BE2C (cell line): ENCODE data around the gene PARD3B.

Source experiments
- DNase-seq: peaks from one replicate; pipeline ENCODE4 v3.0.0-alpha.2; 2020
- H3K27me3 ChIP-seq: fragments of 250-450 bp; sonication (Bioruptor Pico); 2 replicates; pipeline ENCODE4 v1.5.1; 2020; ENCODE audit warnings: mild to moderate bottlenecking
- H3K36me3 ChIP-seq: fragments of 250-450 bp; sonication (Bioruptor Pico); 2 replicates; pipeline ENCODE4 v1.5.1; 2020; ENCODE audit warnings: mild to moderate bottlenecking
- H3K4me1 ChIP-seq: fragments of 250-450 bp; sonication (Bioruptor Pico); 2 replicates; pipeline ENCODE4 v1.5.1; 2020
- H3K4me3 ChIP-seq: 2 replicates; pipeline ENCODE4 v1.5.1; 2011; ENCODE audit warnings: low read depth, low read length
- H3K9me3 ChIP-seq: fragments of 250-450 bp; sonication (Bioruptor Pico); 2 replicates; pipeline ENCODE4 v1.5.1; 2020
- CTCF ChIP-seq: IDR thresholded peaks from 2 replicates; pipeline ENCODE4 v1.5.1; 2012; ENCODE audit warnings: mild to moderate bottlenecking, low read depth, low read length

The PARD3B gene

GRCh38 chr2:205297846-205298245 is 752.6 kb downstream of the PARD3B start:
- no peak overlapping the region for H3K4me3 ChIP-seq
- no peaks in the 10 kb centered on the region for H3K27me3 ChIP-seq
- no peak for TF ChIP-seq CTCF
- no peaks in the 10 kb centered on the region for H3K36me3 ChIP-seq
- H3K4me1 ChIP-seq, result peaks cover 3% of the 10 kb centered on the region; the same call in 1 of the 2 replicates
- no peak for DNase-seq
- H3K9me3 ChIP-seq, result no peaks in the 10 kb centered on the region

GRCh38 chr2:205311201-205311600 is 765.9 kb downstream of the PARD3B start:
- no peak for DNase-seq
- Histone ChIP-seq H3K9me3 (no peaks in the 10 kb centered on the region), H3K4me1 (peaks cover 20% of the 10 kb centered on the region), H3K27me3 (no peaks in the 10 kb centered on the region), H3K4me3 (no peak overlapping the region), H3K36me3 (no peaks in the 10 kb centered on the region)
- TF ChIP-seq CTCF, result no peak

- TF ChIP-seq CTCF, result no peak
- DNase-seq, result no peak
- Histone ChIP-seq H3K36me3 (no peaks in the 10 kb centered on the region), H3K27me3 (no peaks in the 10 kb centered on the region), H3K4me3 (no peak overlapping the region), H3K4me1 (no peaks in the 10 kb centered on the region), H3K9me3 (no peaks in the 10 kb centered on the region)
Measured at GRCh38 chr2:205321231-205321630, 776.0 kb downstream of the PARD3B start.

GRCh38 chr2:205323929-205324328 is 778.7 kb downstream of the PARD3B start:
- H3K4me3 ChIP-seq, result no peak overlapping the region
- DNase-seq, result no peak
- H3K4me1 ChIP-seq, result no peaks in the 10 kb centered on the region
- no peaks in the 10 kb centered on the region for H3K9me3 ChIP-seq
- H3K27me3 ChIP-seq, result no peaks in the 10 kb centered on the region
- no peaks in the 10 kb centered on the region for H3K36me3 ChIP-seq
- TF ChIP-seq CTCF, result peak; percentile 47

GRCh38 chr2:205324355-205324754 is 779.1 kb downstream of the PARD3B start:
- Histone ChIP-seq H3K4me1 (no peaks in the 10 kb centered on the region), H3K36me3 (no peaks in the 10 kb centered on the region), H3K4me3 (no peak overlapping the region), H3K27me3 (no peaks in the 10 kb centered on the region), H3K9me3 (no peaks in the 10 kb centered on the region)
- no peak for DNase-seq
- TF ChIP-seq CTCF, result no peak

- H3K4me3 ChIP-seq, result no peak overlapping the region
Measured at GRCh38 chr2:205333351-205333750, 788.1 kb downstream of the PARD3B start.

More at GRCh38 chr2:205333351-205333750, 788.1 kb downstream of the PARD3B start:
- Histone ChIP-seq H3K4me1 (no peaks in the 10 kb centered on the region), H3K9me3 (no peaks in the 10 kb centered on the region), H3K27me3 (no peaks in the 10 kb centered on the region), H3K36me3 (no peaks in the 10 kb centered on the region)
- no peak for TF ChIP-seq CTCF
- DNase-seq, result no peak
